Activated naive CD8-positive, alpha-beta T cell treated with anti-CD3 and anti-CD28 coated beads, Interleukin-2, amount 10 ng/mL, durations not matched to agents 7 days and 5 days (primary cell): ENCODE measurements around the gene LRTM2. TPM values are rescaled to one million over a fixed set of nuclear protein-coding genes. Genes with fewer than 3 reads are reported as not detected.

Experiments used
- ATAC-seq: fragments of 150-1000 bp; cut with Tn5 transposase; one replicate; pipeline ENCODE4 v1.10.0; 2021; ENCODE audit warnings: low read depth, moderate library complexity
- POLR2A ChIA-PET: fragments of 350-600 bp; sonication (Branson Sonifier 250); formaldehyde crosslinking; loops from one replicate; lab custom pipeline; 2021; ENCODE audit warnings: antibody characterized with exemption; lab: Charles Lee
- DNase-seq: peaks from one replicate; pipeline ENCODE4 v3.0.0; 2021
- H3K27ac Mint-ChIP-seq: one replicate; pipeline ENCODE4 v1.8.0; 2022; ENCODE audit warnings: mild to moderate bottlenecking, mixed read lengths
- H3K27me3 Mint-ChIP-seq: one replicate; pipeline ENCODE4 v1.8.0; 2022; ENCODE audit warnings: mild to moderate bottlenecking, moderate library complexity, mixed read lengths
- H3K36me3 Mint-ChIP-seq: one replicate; pipeline ENCODE4 v1.8.0; 2021; ENCODE audit warnings: mild to moderate bottlenecking, mixed read lengths
- H3K4me1 Mint-ChIP-seq: one replicate; pipeline ENCODE4 v1.8.0; 2021; ENCODE audit warnings: mixed read lengths
- H3K4me3 Mint-ChIP-seq: one replicate; pipeline ENCODE4 v1.8.0; 2022; ENCODE audit warnings: mild to moderate bottlenecking, moderate library complexity, mixed read lengths
- H3K9me3 Mint-ChIP-seq: one replicate; pipeline ENCODE4 v1.8.0; 2021; ENCODE audit warnings: mixed read lengths
- total RNA-seq, 2 experiments: library from RNA; stranded (reverse); gene quantifications; one replicate each; pipeline ENCODE4 v1.2.3, GENCODE V29; 2021

The LRTM2 gene
- total RNA-seq, 2 experiments from 2014 or later, result not detected

- POLR2A ChIA-PET, result no interaction called here
- Mint-ChIP-seq H3K36me3 (no peaks in the 10 kb centered on the region), H3K27me3 (peaks cover 2% of the 10 kb centered on the region), H3K27ac (no peak overlapping the region), H3K4me3 (no peak overlapping the region), H3K4me1 (no peaks in the 10 kb centered on the region), H3K9me3 (no peaks in the 10 kb centered on the region)
- DNase-seq, result peak; percentile 16
- ATAC-seq, result no peak
These were observed 20.6 kb downstream of the LRTM2 start for GRCh38 chr12:1840981-1841425.

GRCh38 chr12:1841586-1842182 lies 21.3 kb downstream of the LRTM2 start:
- Mint-ChIP-seq H3K4me3 (no peak overlapping the region), H3K27ac (no peak overlapping the region), H3K36me3 (no peaks in the 10 kb centered on the region), H3K4me1 (no peaks in the 10 kb centered on the region), H3K9me3 (no peaks in the 10 kb centered on the region), H3K27me3 (peaks cover 2% of the 10 kb centered on the region)
- POLR2A ChIA-PET, result no interaction called here
- DNase-seq (peak; percentile 8), ATAC-seq (no peak)

GRCh38 chr12:1842183-1842904 lies 22.0 kb downstream of the LRTM2 start:
- POLR2A ChIA-PET, result no interaction called here
- H3K4me1 Mint-ChIP-seq, result no peaks in the 10 kb centered on the region
- no peak for ATAC-seq
- no peak overlapping the region for H3K27ac Mint-ChIP-seq
- H3K36me3 Mint-ChIP-seq, result no peaks in the 10 kb centered on the region
- H3K27me3 Mint-ChIP-seq, result peaks cover 2% of the 10 kb centered on the region
- peak; percentile 14 for DNase-seq
- H3K9me3 Mint-ChIP-seq, result no peaks in the 10 kb centered on the region
- no peak overlapping the region for H3K4me3 Mint-ChIP-seq

GRCh38 chr12:1842905-1843640 lies 22.7 kb downstream of the LRTM2 start:
- no peak for ATAC-seq
- POLR2A ChIA-PET, result interaction anchor here (1.3 kb wide), 1 partner anchor 13 kb away, joined by 3 read pairs; no protein-coding TSS in a partner anchor
- Mint-ChIP-seq H3K9me3 (no peaks in the 10 kb centered on the region), H3K27me3 (peaks cover 2% of the 10 kb centered on the region), H3K27ac (no peak overlapping the region), H3K4me1 (no peaks in the 10 kb centered on the region), H3K4me3 (no peak overlapping the region), H3K36me3 (no peaks in the 10 kb centered on the region)
- peak; percentile 9 for DNase-seq

GRCh38 chr12:1843641-1844005 lies 23.3 kb downstream of the LRTM2 start:
- Mint-ChIP-seq H3K27me3 (peaks cover 2% of the 10 kb centered on the region), H3K4me3 (no peak overlapping the region), H3K9me3 (no peaks in the 10 kb centered on the region), H3K36me3 (no peaks in the 10 kb centered on the region), H3K4me1 (no peaks in the 10 kb centered on the region), H3K27ac (no peak overlapping the region)
- ATAC-seq (no peak), DNase-seq (no peak)
- POLR2A ChIA-PET, result interaction anchor here (1.3 kb wide), 1 partner anchor 13 kb away, joined by 3 read pairs; no protein-coding TSS in a partner anchor

GRCh38 chr12:1844223-1844622 lies 23.9 kb downstream of the LRTM2 start:
- no peak overlapping the region for H3K4me3 Mint-ChIP-seq
- no peaks in the 10 kb centered on the region for H3K9me3 Mint-ChIP-seq
- H3K27ac Mint-ChIP-seq, result no peak overlapping the region
- DNase-seq (no peak), ATAC-seq (no peak)
- H3K36me3 Mint-ChIP-seq, result no peaks in the 10 kb centered on the region
- no peaks in the 10 kb centered on the region for H3K4me1 Mint-ChIP-seq
- POLR2A ChIA-PET, result interaction anchor here (1.3 kb wide), 1 partner anchor 12 kb away, joined by 3 read pairs; no protein-coding TSS in a partner anchor
- no peaks in the 10 kb centered on the region for H3K27me3 Mint-ChIP-seq

- H3K27ac Mint-ChIP-seq, result no peak overlapping the region
- DNase-seq (no peak), ATAC-seq (no peak)
- H3K4me3 Mint-ChIP-seq, result no peak overlapping the region
- POLR2A ChIA-PET, result no interaction called here
- no peaks in the 10 kb centered on the region for H3K9me3 Mint-ChIP-seq
- no peaks in the 10 kb centered on the region for H3K36me3 Mint-ChIP-seq
- no peaks in the 10 kb centered on the region for H3K27me3 Mint-ChIP-seq
- no peaks in the 10 kb centered on the region for H3K4me1 Mint-ChIP-seq
These were observed 24.5 kb downstream of the LRTM2 start for GRCh38 chr12:1844661-1845409.

- no peaks in the 10 kb centered on the region for H3K36me3 Mint-ChIP-seq
- H3K4me3 Mint-ChIP-seq, result no peak overlapping the region
- H3K27ac Mint-ChIP-seq, result no peak overlapping the region
- no peaks in the 10 kb centered on the region for H3K9me3 Mint-ChIP-seq
- DNase-seq (no peak), ATAC-seq (no peak)
- POLR2A ChIA-PET, result no interaction called here
- no peaks in the 10 kb centered on the region for H3K4me1 Mint-ChIP-seq
- no peaks in the 10 kb centered on the region for H3K27me3 Mint-ChIP-seq
These were observed 25.1 kb downstream of the LRTM2 start for GRCh38 chr12:1845427-1845826.

GRCh38 chr12:1845886-1846285 lies 25.5 kb downstream of the LRTM2 start:
- Mint-ChIP-seq H3K4me3 (no peak overlapping the region), H3K27ac (no peak overlapping the region), H3K36me3 (no peaks in the 10 kb centered on the region), H3K27me3 (no peaks in the 10 kb centered on the region), H3K4me1 (no peaks in the 10 kb centered on the region), H3K9me3 (no peaks in the 10 kb centered on the region)
- no peak for DNase-seq
- no peak for ATAC-seq
- POLR2A ChIA-PET, result no interaction called here

GRCh38 chr12:1846421-1847405 lies 26.3 kb downstream of the LRTM2 start:
- H3K4me1 Mint-ChIP-seq, result peaks cover 2% of the 10 kb centered on the region
- ATAC-seq (no peak), DNase-seq (no peak)
- H3K27me3 Mint-ChIP-seq, result peaks cover 4% of the 10 kb centered on the region
- H3K36me3 Mint-ChIP-seq, result no peaks in the 10 kb centered on the region
- no peaks in the 10 kb centered on the region for H3K9me3 Mint-ChIP-seq
- no peak overlapping the region for H3K4me3 Mint-ChIP-seq
- POLR2A ChIA-PET, result no interaction called here
- H3K27ac Mint-ChIP-seq, result no peak overlapping the region

- DNase-seq (no peak), ATAC-seq (no peak)
- Mint-ChIP-seq H3K36me3 (no peaks in the 10 kb centered on the region), H3K27me3 (peaks cover 7% of the 10 kb centered on the region), H3K4me1 (peaks cover 2% of the 10 kb centered on the region), H3K4me3 (no peak overlapping the region), H3K27ac (no peak overlapping the region), H3K9me3 (no peaks in the 10 kb centered on the region)
- POLR2A ChIA-PET, result no interaction called here
These were observed 27.0 kb downstream of the LRTM2 start for GRCh38 chr12:1847411-1847810.

- no peak for DNase-seq
These were observed 27.8 kb downstream of the LRTM2 start for GRCh38 chr12:1848146-1848545.

More at GRCh38 chr12:1848146-1848545, 27.8 kb downstream of the LRTM2 start:
- Mint-ChIP-seq H3K4me1 (peaks cover 2% of the 10 kb centered on the region), H3K9me3 (no peaks in the 10 kb centered on the region), H3K27me3 (peaks cover 7% of the 10 kb centered on the region), H3K4me3 (no peak overlapping the region), H3K27ac (no peak overlapping the region), H3K36me3 (no peaks in the 10 kb centered on the region)
- POLR2A ChIA-PET, result no interaction called here
- no peak for ATAC-seq
